Activated T-helper 2 cell treated with anti-CD3 and anti-CD28 coated beads, Interferon-gamma antibody, Interleukin-2, Interleukin-4, amounts not matched to agents 10 μg/mL and 5 μg/mL and 100 μg/mL, durations not matched to agents 14 hours and 24 hours and 36 hours (primary cell): ENCODE data around the gene SNRNP48. TPM values are rescaled to one million over a fixed set of nuclear protein-coding genes. Genes with fewer than 3 reads are reported as not detected.

Experiments used
- DNase-seq: peaks from one replicate; pipeline ENCODE4 v3.0.0; 2021; ENCODE audit warnings: low spot score
- H3K27ac Mint-ChIP-seq: one replicate; pipeline ENCODE4 v1.8.0; 2021; ENCODE audit warnings: mixed read lengths
- H3K27me3 Mint-ChIP-seq: one replicate; pipeline ENCODE4 v1.8.0; 2021; ENCODE audit warnings: low read depth, mixed read lengths
- H3K36me3 Mint-ChIP-seq: one replicate; pipeline ENCODE4 v1.8.0; 2021; ENCODE audit warnings: low read depth, mixed read lengths
- H3K4me1 Mint-ChIP-seq: one replicate; pipeline ENCODE4 v1.8.0; 2021; ENCODE audit warnings: low read depth, mixed read lengths
- H3K4me3 Mint-ChIP-seq: one replicate; pipeline ENCODE4 v1.8.0; 2021; ENCODE audit warnings: low read depth, mild to moderate bottlenecking, moderate library complexity, mixed read lengths
- H3K9me3 Mint-ChIP-seq: one replicate; pipeline ENCODE4 v1.8.0; 2021; ENCODE audit warnings: mixed read lengths
- intact Hi-C: fragments of 100-400 bp; cut with micrococcal nuclease; formaldehyde crosslinking; loops from one replicate; pipeline ENCODE4 v1.15.1; 2023
- total RNA-seq: library from RNA; stranded (reverse); gene quantifications from 2 replicates; pipeline ENCODE4 v1.2.3, GENCODE V29; 2022

SNRNP48 gene
- total RNA-seq, 1 donor from 2014 or later, result 16.8 TPM

DNA sequence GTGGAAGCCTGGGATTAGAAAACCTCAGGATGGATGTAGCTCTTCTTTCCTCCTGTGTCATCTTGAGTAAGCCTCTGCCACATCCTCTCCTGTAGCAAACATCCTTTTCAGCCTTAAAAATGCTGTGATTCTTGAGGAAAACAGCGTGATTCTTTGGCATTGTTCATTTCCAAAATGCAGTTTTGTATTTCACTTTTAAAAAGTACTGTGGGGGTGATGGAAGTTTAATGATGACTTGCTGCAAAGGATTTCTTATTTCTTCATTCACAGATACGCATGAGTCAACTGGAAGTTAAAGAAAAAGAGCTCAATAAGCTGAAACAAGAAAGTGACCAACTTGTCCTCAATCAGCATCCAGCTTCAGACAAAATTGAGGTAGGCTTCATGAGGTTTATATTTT is 23.9 kb upstream of the SNRNP48 start:
- Mint-ChIP-seq H3K4me3 (no peak overlapping the region), H3K27me3 (peaks cover 43% of the 10 kb centered on the region), H3K27ac (no peak overlapping the region), H3K9me3 (no peaks in the 10 kb centered on the region), H3K4me1 (no peaks in the 10 kb centered on the region), H3K36me3 (no peaks in the 10 kb centered on the region)
- intact Hi-C loops, result no loop called here
- DNase-seq, result no peak

DNA sequence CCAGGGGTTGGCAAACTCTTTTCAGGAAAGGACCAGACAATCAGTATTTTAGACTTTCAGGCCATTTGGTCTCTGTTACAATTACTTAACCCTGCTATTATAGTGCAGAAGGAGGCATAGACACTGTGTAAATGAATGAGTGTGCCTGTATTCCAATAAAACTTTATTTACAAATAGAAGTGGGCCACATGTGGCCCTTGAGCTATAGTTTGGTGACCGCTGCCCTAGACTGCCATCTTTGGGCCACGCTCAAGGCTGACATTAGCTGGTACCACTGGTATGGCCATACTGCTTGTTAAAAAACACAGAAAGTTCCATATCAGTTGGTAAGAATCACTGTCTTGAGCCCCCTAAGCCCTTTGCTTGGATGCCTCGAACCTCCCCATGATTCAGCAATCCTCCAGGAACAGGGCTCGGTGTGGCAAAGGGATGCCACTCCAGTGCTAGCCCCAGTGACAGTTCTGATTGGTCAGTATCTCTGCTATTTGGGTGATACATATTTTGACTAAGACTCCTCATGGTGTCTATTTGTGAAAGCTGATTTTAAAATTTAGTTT is 23.3 kb upstream of the SNRNP48 start:
- no peaks in the 10 kb centered on the region for H3K9me3 Mint-ChIP-seq
- H3K36me3 Mint-ChIP-seq, result no peaks in the 10 kb centered on the region
- no peaks in the 10 kb centered on the region for H3K4me1 Mint-ChIP-seq
- intact Hi-C loops, result no loop called here
- peaks cover 38% of the 10 kb centered on the region for H3K27me3 Mint-ChIP-seq
- DNase-seq, result no peak
- no peak overlapping the region for H3K4me3 Mint-ChIP-seq
- no peak overlapping the region for H3K27ac Mint-ChIP-seq

DNA sequence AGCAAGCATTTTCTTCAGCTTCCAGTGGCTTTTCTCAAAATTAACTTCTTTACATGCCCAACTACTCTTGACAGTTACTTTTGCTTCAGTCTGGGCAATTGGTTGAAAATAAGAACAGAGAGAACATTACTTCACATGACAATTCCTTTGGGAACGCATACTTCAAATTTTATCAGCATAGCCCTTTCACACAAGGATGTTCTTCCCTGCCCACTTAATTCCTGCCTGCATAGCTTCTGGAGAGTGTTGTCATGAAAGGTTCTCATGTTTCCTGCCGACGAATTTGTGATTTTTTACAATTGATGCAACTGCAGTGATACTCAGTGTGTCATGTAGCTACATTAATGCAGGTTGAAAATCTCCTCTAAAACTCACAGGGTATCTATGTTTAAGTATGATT is 22.0 kb upstream of the SNRNP48 start:
- Mint-ChIP-seq H3K9me3 (no peaks in the 10 kb centered on the region), H3K27me3 (peaks cover 43% of the 10 kb centered on the region), H3K36me3 (no peaks in the 10 kb centered on the region), H3K27ac (no peak overlapping the region), H3K4me1 (no peaks in the 10 kb centered on the region), H3K4me3 (no peak overlapping the region)
- no peak for DNase-seq
- intact Hi-C loops, result no loop called here

DNA sequence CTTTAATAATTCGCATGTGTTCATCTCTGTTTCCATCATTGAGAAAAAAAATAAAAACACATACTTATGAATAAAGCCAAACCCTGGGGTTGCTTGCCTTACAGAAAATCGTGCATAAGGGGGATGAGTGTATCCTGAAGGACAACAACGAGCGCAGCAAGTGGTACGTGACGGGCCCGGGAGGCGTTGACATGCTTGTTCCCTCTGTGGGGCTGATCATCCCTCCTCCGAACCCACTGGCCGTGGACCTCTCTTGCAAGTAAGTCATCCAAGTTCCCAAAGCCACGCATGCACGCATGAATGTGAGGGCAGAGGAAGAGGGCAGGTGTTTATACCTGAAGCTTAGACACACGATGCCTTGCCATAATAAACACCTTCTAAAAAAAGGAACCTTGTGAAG is 20.9 kb upstream of the SNRNP48 start:
- Mint-ChIP-seq H3K9me3 (no peaks in the 10 kb centered on the region), H3K4me1 (no peaks in the 10 kb centered on the region), H3K27me3 (peaks cover 40% of the 10 kb centered on the region), H3K27ac (no peak overlapping the region), H3K36me3 (no peaks in the 10 kb centered on the region), H3K4me3 (no peak overlapping the region)
- intact Hi-C loops, result no loop called here
- DNase-seq, result no peak

DNA sequence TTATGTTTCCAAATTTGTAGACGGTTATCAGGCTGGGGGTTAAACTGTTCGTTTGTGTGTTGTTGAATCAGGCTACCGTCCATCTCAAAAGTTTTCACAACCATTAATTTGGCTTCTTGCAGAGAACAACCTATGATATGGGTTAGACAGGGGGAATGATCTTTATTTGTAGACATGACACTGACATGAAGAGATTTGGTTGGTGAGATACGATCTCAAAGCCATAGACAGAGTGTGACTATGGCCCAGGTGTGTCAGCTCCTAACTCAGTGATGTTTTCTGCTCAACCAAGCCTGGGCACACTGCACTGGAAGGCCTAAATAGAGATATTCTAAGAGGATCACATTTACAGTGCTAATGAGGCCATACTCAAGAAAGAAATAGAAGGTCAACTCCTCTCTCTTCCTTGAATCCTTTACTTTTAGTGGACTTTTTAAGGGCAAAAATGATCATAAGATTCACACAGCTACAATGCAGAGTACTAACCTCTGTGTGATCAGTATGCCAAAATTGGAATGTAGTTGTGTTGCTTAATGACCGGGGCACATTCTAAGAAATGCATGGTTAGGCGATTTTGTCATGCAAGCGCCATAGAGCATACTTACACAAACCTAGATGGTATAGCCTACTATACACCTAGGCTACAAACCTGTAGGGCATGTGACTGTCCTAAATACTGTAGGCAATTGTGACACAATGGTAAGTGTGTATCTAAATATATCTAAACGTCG is 17.6 kb upstream of the SNRNP48 start:
- H3K27ac Mint-ChIP-seq, result no peak overlapping the region
- H3K4me3 Mint-ChIP-seq, result no peak overlapping the region
- no peaks in the 10 kb centered on the region for H3K36me3 Mint-ChIP-seq
- no peaks in the 10 kb centered on the region for H3K9me3 Mint-ChIP-seq
- intact Hi-C loops, result no loop called here
- no peak for DNase-seq
- peaks cover 39% of the 10 kb centered on the region for H3K27me3 Mint-ChIP-seq
- no peaks in the 10 kb centered on the region for H3K4me1 Mint-ChIP-seq

DNA sequence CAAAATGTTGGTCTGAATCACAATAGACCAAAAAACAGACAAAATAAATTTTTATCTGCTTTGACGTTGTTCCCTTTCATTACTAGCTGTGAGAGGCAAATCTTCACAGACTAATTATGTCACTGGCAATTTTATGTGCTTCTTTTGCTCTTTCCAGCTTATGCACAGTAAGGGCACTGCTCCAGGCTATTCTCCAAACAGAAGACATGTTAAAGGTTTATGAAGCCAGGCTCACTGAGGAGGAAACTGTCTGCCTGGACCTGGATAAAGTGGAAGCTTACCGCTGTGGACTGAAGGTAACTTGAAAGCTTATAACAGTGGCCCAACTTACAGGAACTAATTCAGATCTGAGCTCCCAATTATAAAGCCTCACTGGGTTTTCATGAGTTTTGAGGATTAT is 15.5 kb upstream of the SNRNP48 start:
- intact Hi-C loops, result no loop called here
- no peak for DNase-seq
- Mint-ChIP-seq H3K4me3 (no peak overlapping the region), H3K27ac (no peak overlapping the region), H3K27me3 (peaks cover 36% of the 10 kb centered on the region), H3K36me3 (no peaks in the 10 kb centered on the region), H3K9me3 (no peaks in the 10 kb centered on the region), H3K4me1 (no peaks in the 10 kb centered on the region)

DNA sequence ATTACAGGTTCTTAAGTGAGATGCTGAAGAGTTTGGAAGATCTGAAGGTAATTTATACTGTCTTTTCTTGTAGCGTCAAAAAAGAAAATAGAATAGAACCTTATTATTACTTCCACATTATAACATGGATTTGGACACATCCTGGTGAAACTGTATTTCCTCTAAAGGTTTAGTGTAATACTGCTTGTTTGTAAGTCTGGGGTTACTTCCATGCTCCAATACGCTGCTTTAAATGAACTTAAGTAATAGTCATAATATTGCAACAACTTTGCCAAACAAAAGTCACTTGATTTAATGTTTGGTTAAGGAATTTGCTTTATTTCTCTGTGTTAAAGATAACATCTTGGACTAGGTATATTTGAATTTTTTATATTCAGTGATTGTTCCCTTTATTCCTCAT is 11.5 kb upstream of the SNRNP48 start:
- no peak for DNase-seq
- Mint-ChIP-seq H3K27ac (no peak overlapping the region), H3K36me3 (no peaks in the 10 kb centered on the region), H3K4me1 (no peaks in the 10 kb centered on the region), H3K9me3 (no peaks in the 10 kb centered on the region), H3K4me3 (no peak overlapping the region), H3K27me3 (peaks cover 23% of the 10 kb centered on the region)
- intact Hi-C loops, result no loop called here

DNA sequence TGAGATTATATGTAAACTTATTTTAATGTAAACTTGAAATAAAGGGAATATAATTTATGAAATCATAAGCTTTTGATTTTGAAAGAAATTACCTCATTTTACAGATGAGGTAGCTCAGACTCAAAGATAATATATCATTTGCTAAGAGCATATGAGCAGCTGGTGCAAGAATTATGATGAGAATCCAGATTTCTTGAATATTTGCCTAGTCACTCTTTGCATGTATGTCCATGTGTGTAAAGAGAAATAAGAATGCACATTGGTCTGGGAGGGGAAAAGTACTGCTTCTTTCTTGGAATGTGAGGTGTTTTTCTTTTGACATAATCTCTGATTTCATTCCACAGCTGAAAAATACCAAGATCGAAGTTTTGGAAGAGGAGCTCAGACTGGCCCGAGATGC is 11.1 kb upstream of the SNRNP48 start:
- no peak overlapping the region for H3K4me3 Mint-ChIP-seq
- H3K4me1 Mint-ChIP-seq, result no peaks in the 10 kb centered on the region
- DNase-seq, result no peak
- H3K36me3 Mint-ChIP-seq, result no peaks in the 10 kb centered on the region
- no peak overlapping the region for H3K27ac Mint-ChIP-seq
- intact Hi-C loops, result no loop called here
- peaks cover 21% of the 10 kb centered on the region for H3K27me3 Mint-ChIP-seq
- no peaks in the 10 kb centered on the region for H3K9me3 Mint-ChIP-seq

DNA sequence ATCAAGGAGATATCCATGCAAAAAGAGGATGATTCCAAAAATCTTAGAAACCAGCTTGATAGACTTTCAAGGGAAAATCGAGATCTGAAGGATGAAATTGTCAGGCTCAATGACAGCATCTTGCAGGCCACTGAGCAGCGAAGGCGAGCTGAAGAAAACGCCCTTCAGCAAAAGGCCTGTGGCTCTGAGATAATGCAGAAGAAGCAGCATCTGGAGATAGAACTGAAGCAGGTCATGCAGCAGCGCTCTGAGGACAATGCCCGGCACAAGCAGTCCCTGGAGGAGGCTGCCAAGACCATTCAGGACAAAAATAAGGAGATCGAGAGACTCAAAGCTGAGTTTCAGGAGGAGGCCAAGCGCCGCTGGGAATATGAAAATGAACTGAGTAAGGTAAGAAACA is 10.1 kb upstream of the SNRNP48 start:
- Mint-ChIP-seq H3K4me1 (no peaks in the 10 kb centered on the region), H3K27ac (no peak overlapping the region), H3K27me3 (peaks cover 21% of the 10 kb centered on the region), H3K36me3 (no peaks in the 10 kb centered on the region), H3K4me3 (no peak overlapping the region), H3K9me3 (no peaks in the 10 kb centered on the region)
- DNase-seq, result no peak
- intact Hi-C loops, result no loop called here

DNA sequence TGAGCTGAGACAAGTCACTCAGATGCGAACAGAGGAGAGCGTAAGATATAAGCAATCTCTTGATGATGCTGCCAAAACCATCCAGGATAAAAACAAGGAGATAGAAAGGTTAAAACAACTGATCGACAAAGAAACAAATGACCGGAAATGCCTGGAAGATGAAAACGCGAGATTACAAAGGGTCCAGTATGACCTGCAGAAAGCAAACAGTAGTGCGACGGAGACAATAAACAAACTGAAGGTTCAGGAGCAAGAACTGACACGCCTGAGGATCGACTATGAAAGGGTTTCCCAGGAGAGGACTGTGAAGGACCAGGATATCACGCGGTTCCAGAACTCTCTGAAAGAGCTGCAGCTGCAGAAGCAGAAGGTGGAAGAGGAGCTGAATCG is 9.5 kb upstream of the SNRNP48 start:
- no peaks in the 10 kb centered on the region for H3K36me3 Mint-ChIP-seq
- no peak overlapping the region for H3K4me3 Mint-ChIP-seq
- intact Hi-C loops, result no loop called here
- H3K27me3 Mint-ChIP-seq, result peaks cover 19% of the 10 kb centered on the region
- H3K4me1 Mint-ChIP-seq, result no peaks in the 10 kb centered on the region
- no peak for DNase-seq
- H3K27ac Mint-ChIP-seq, result no peak overlapping the region
- no peaks in the 10 kb centered on the region for H3K9me3 Mint-ChIP-seq

DNA sequence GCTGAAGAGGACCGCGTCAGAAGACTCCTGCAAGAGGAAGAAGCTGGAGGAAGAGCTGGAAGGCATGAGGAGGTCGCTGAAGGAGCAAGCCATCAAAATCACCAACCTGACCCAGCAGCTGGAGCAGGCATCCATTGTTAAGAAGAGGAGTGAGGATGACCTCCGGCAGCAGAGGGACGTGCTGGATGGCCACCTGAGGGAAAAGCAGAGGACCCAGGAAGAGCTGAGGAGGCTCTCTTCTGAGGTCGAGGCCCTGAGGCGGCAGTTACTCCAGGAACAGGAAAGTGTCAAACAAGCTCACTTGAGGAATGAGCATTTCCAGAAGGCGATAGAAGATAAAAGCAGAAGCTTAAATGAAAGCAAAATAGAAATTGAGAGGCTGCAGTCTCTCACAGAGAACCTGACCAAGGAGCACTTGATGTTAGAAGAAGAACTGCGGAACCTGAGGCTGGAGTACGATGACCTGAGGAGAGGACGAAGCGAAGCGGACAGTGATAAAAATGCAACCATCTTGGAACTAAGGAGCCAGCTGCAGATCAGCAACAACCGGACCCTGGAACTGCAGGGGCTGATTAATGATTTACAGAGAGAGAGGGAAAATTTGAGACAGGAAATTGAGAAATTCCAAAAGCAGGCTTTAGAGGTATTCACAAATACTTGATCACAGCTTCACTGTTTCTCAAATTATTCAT is 8.9 kb upstream of the SNRNP48 start:
- H3K36me3 Mint-ChIP-seq, result no peaks in the 10 kb centered on the region
- DNase-seq, result no peak
- no peak overlapping the region for H3K27ac Mint-ChIP-seq
- no peaks in the 10 kb centered on the region for H3K9me3 Mint-ChIP-seq
- intact Hi-C loops, result no loop called here
- H3K4me1 Mint-ChIP-seq, result no peaks in the 10 kb centered on the region
- peaks cover 17% of the 10 kb centered on the region for H3K27me3 Mint-ChIP-seq
- H3K4me3 Mint-ChIP-seq, result no peak overlapping the region

DNA sequence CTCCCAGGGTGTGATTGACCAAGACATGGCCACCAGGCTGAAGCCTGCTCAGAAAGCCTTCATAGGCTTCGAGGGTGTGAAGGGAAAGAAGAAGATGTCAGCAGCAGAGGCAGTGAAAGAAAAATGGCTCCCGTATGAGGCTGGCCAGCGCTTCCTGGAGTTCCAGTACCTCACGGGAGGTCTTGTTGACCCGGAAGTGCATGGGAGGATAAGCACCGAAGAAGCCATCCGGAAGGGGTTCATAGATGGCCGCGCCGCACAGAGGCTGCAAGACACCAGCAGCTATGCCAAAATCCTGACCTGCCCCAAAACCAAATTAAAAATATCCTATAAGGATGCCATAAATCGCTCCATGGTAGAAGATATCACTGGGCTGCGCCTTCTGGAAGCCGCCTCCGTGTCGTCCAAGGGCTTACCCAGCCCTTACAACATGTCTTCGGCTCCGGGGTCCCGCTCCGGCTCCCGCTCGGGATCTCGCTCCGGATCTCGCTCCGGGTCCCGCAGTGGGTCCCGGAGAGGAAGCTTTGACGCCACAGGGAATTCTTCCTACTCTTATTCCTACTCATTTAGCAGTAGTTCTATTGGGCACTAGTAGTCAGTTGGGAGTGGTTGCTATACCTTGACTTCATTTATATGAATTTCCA is 4.6 kb upstream of the SNRNP48 start:
- Mint-ChIP-seq H3K27ac (no peak overlapping the region), H3K36me3 (peaks cover 3% of the 10 kb centered on the region), H3K27me3 (peaks cover 10% of the 10 kb centered on the region), H3K4me1 (peaks cover 8% of the 10 kb centered on the region), H3K9me3 (no peaks in the 10 kb centered on the region), H3K4me3 (no peak overlapping the region)
- intact Hi-C loops, result no loop called here
- DNase-seq, result no peak

DNA sequence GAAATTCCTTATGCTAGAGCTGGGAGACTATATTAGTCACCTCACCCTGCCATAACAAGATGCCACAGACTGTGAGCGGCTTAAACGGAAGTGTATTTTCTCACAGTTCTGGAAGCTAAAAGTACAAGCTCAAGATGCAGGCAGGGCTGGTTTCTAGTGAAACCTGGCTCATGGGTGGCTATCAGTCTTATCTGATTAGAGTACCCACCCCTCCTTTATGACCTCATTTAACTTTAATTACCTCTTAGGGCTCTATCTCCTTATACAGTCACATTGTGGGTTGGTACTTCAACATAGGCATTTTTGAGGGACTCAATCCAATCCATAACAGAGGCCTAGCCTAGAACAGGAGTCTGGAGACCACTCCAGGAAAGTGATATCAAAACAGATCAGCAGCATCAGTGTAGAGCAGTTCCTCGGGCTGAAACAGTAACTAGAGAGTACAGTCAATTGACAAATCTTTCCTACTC is 2.3 kb upstream of the SNRNP48 start:
- no peaks in the 10 kb centered on the region for H3K9me3 Mint-ChIP-seq
- H3K27ac Mint-ChIP-seq, result no peak overlapping the region
- DNase-seq, result no peak
- peaks cover 24% of the 10 kb centered on the region for H3K4me1 Mint-ChIP-seq
- H3K4me3 Mint-ChIP-seq, result no peak overlapping the region
- peaks cover 7% of the 10 kb centered on the region for H3K27me3 Mint-ChIP-seq
- peaks cover 16% of the 10 kb centered on the region for H3K36me3 Mint-ChIP-seq
- intact Hi-C loops, result no loop called here
